ENCODE data around the gene FREM2.

DNA sequence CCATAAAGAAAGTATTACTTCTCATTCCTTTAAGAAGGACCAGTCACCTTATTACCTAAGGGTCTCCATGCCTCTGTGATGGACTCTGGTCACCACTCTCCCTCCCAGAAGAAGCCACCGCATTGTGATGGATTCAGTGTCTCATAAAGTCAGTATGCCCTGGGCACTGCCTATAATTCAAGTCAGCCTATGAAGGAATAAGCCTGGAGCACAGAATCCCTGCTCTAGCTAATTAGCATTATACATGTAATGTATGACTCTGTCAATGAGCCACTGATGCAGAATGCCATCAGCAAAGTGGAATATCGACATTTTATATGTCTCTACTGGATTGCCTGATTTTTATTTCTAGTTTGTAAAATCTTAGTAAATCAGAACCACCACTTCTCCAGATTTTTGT is 14.9 kb upstream of the FREM2 start:
- TF ChIP-seq, protein P1, sequence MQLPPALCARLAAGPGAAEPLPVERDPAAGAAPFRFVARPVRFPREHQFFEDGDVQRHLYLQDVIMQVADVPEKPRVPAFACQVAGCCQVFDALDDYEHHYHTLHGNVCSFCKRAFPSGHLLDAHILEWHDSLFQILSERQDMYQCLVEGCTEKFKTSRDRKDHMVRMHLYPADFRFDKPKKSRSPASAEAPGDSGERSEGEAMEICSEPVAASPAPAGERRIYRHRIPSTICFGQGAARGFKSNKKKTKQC (CRISPR knock-in tag; IDR thresholded peaks at IDR 0.05) = no peak
- TF ChIP-seq HBP1 (CRISPR knock-in tag; IDR thresholded peaks at IDR 0.05) (no peak), CTCF (IDR thresholded peaks at IDR 0.05 in 2 of 3, conservative IDR thresholded peaks at IDR 0.05 in 1 of 3; ENCODE audit: insufficient read depth in 2 of 3, low read depth in 1 of 3, low read length in 3 of 3) (no peak), XRCC3 (IDR thresholded peaks at IDR 0.05) (no peak), PHF8 (IDR thresholded peaks at IDR 0.05; ENCODE audit: borderline replicate concordance, low read length) (no peak), HOMEZ (CRISPR knock-in tag; IDR thresholded peaks at IDR 0.05) (no peak), ZNF121 (CRISPR knock-in tag; conservative IDR thresholded peaks at IDR 0.05) (no peak), EZH2 (IDR thresholded peaks at IDR 0.05; ENCODE audit: borderline replicate concordance, low read depth, low read length) (no peak)
- TF ChIP-seq, protein P2, sequence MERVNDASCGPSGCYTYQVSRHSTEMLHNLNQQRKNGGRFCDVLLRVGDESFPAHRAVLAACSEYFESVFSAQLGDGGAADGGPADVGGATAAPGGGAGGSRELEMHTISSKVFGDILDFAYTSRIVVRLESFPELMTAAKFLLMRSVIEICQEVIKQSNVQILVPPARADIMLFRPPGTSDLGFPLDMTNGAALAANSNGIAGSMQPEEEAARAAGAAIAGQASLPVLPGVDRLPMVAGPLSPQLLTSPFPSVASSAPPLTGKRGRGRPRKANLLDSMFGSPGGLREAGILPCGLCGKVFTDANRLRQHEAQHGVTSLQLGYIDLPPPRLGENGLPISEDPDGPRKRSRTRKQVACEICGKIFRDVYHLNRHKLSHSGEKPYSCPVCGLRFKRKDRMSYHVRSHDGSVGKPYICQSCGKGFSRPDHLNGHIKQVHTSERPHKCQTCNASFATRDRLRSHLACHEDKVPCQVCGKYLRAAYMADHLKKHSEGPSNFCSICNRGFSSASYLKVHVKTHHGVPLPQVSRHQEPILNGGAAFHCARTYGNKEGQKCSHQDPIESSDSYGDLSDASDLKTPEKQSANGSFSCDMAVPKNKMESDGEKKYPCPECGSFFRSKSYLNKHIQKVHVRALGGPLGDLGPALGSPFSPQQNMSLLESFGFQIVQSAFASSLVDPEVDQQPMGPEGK (CRISPR knock-in tag; IDR thresholded peaks at IDR 0.05; ENCODE audit: borderline replicate concordance) = no peak
